A549 (cell line): Measurements from ENCODE around the gene RAB8B. TPM values are rescaled to one million over a fixed set of nuclear protein-coding genes. Genes with fewer than 3 reads are reported as not detected.

Experiments
- ATAC-seq, 2 experiments: fragments of 200-7000 bp in 1 of 2; fragments of >200 bp in 1 of 2; cut with Nextera tagmentation in 1 of 2; cut with Tn5 transposase in 1 of 2; 3 replicates each; pipeline versions ENCODE4 v1.8.0 to v1.9.1; 2018 to 2020; ENCODE audit warnings: mild to moderate bottlenecking in 1 of 2, moderate library complexity in 1 of 2
- CTCF ChIA-PET: fragments of 300-600 bp; sonication (Branson Sonifier 250); formaldehyde crosslinking; extraction: SDS; loops from one replicate; lab custom pipeline; 2021; ENCODE audit warnings: antibody characterized with exemption, inconsistent platforms; lab: Yijun Ruan, JAX
- POLR2A ChIA-PET: fragments of 350-600 bp; formaldehyde crosslinking; extraction: SDS; loops from one replicate; lab custom pipeline; 2021; ENCODE audit warnings: antibody characterized with exemption, inconsistent platforms; lab: Yijun Ruan, JAX
- DNase-seq, 2 experiments: peaks; one replicate each; pipeline versions ENCODE4 v3.0.0 to v3.0.0-alpha.2; 2011 to 2016; ENCODE audit warnings: low read depth in 1 of 2, low spot score in 1 of 2
- FAIRE-seq: peaks from 2 replicates; lab custom pipeline; 2011; peaks lifted over from hg19 to GRCh38; lab: Jason Lieb, UNC
- H3K27ac ChIP-seq, 2 experiments: fragments of >200 bp; sonication (Bioruptor Twin); formaldehyde crosslinking; 3 replicates each; pipeline ENCODE4 v1.5.1; 2016 to 2017
- H3K4me1 ChIP-seq: fragments of >200 bp; sonication (Bioruptor Twin); formaldehyde crosslinking; 3 replicates; pipeline ENCODE4 v1.6.1; 2016
- H3K4me2 ChIP-seq: fragments of >200 bp; sonication (Bioruptor Twin); formaldehyde crosslinking; 3 replicates; pipeline ENCODE4 v1.6.1; 2016
- H3K4me3 ChIP-seq: fragments of >200 bp; sonication (Bioruptor Twin); formaldehyde crosslinking; 3 replicates; pipeline ENCODE4 v1.5.1; 2016
- H3K9me3 ChIP-seq: fragments of >200 bp; sonication (Bioruptor Twin); formaldehyde crosslinking; 3 replicates; pipeline ENCODE4 v1.6.1; 2016
- CBX8 ChIP-seq: fragments of 200-600 bp; sonication (generic); IDR thresholded peaks from 2 replicates; pipeline ENCODE4 v1.6.1; 2016
- EHF ChIP-seq: fragments of 250-450 bp; sonication (Bioruptor Pico); IDR thresholded peaks from 2 replicates; pipeline ENCODE4 v1.5.0; 2020; ENCODE audit warnings: mild to moderate bottlenecking
- EP300 ChIP-seq, 2 experiments: fragments of >200 bp; sonication (Bioruptor Twin); formaldehyde crosslinking; IDR thresholded peaks; 2 replicates in 1 of 2; 3 replicates in 1 of 2; pipeline ENCODE4 v1.6.1; 2016 to 2017
- ESRRA ChIP-seq: fragments of 150-350 bp; IDR thresholded peaks from 2 replicates; pipeline ENCODE4 v1.6.1; 2014; ENCODE audit warnings: mild to moderate bottlenecking, low read length, borderline replicate concordance
- FOXS1 ChIP-seq: fragments of 250-450 bp; sonication (Bioruptor Pico); IDR thresholded peaks from 2 replicates; pipeline ENCODE4 v1.5.0; 2020; ENCODE audit warnings: mild to moderate bottlenecking, moderate library complexity
- HDAC2 ChIP-seq: fragments of 200-600 bp; sonication (generic); IDR thresholded peaks from 2 replicates; pipeline ENCODE4 v1.6.1; 2016
- HEYL ChIP-seq: fragments of 250-450 bp; sonication (Bioruptor Pico); IDR thresholded peaks from 2 replicates; pipeline ENCODE4 v1.8.0; 2021; ENCODE audit warnings: mild to moderate bottlenecking, moderate library complexity
- HOXA7 ChIP-seq: fragments of 250-450 bp; sonication (Bioruptor Pico); IDR thresholded peaks from 2 replicates; pipeline ENCODE4 v1.5.0; 2020; ENCODE audit warnings: mild to moderate bottlenecking, moderate library complexity
- HOXB13 ChIP-seq: fragments of 250-450 bp; sonication (Bioruptor Pico); IDR thresholded peaks from 2 replicates; pipeline ENCODE4 v1.5.0; 2020; ENCODE audit warnings: low read depth, mild to moderate bottlenecking, moderate library complexity
- JUNB ChIP-seq: fragments of >200 bp; sonication (Bioruptor Twin); formaldehyde crosslinking; IDR thresholded peaks from 2 replicates; pipeline ENCODE4 v1.6.1; 2016
- NFE2L2 ChIP-seq: fragments of 150-350 bp; conservative IDR thresholded peaks from 2 replicates; pipeline ENCODE4 v1.6.1; 2014; ENCODE audit warnings: low read length
- POLR2A ChIP-seq: IDR thresholded peaks from 2 replicates; pipeline ENCODE4 v1.6.1; 2012; ENCODE audit warnings: mild to moderate bottlenecking, low read length
- RAD21 ChIP-seq, 2 experiments: fragments of >200 bp in 1 of 2; sonication (Bioruptor Twin) in 1 of 2; formaldehyde crosslinking in 1 of 2; IDR thresholded peaks in 1 of 2; conservative IDR thresholded peaks in 1 of 2; 2 replicates in 1 of 2; 3 replicates in 1 of 2; pipeline ENCODE4 v1.6.1; 2012 to 2018; ENCODE audit warnings: inconsistent platforms in 1 of 2
- SMC3 ChIP-seq: fragments of >200 bp; sonication (Bioruptor Twin); formaldehyde crosslinking; IDR thresholded peaks from 3 replicates; pipeline ENCODE4 v1.6.1; 2018; ENCODE audit warnings: inconsistent platforms
- ZNF302 ChIP-seq: fragments of 250-450 bp; sonication (Bioruptor Pico); IDR thresholded peaks from 2 replicates; pipeline ENCODE4 v1.9.0; 2021; ENCODE audit warnings: inconsistent platforms, mild to moderate bottlenecking, moderate library complexity
- WGBS: methylation state at CpG from one replicate; pipeline ENCODE4 v1.1.6; 2017; ENCODE audit errors: missing lambda C conversion rate; 5-methylcytosine and 5-hydroxymethylcytosine counted together
- polyA plus RNA-seq, 4 experiments: library from polyadenylated mRNA; depleted of rRNA in 3 of 4; stranded (reverse); fragments of >200 nt; fragmentation: RNase III in 1 of 4; extraction: RNeasy Plus Mini Kit Qiagen cat#74134 plus additional on column Dnase treatment in 1 of 4; gene quantifications; 2 replicates in 3 of 4; 3 replicates in 1 of 4; pipeline ENCODE4 v1.2.3, GENCODE V29; 2011 to 2017
- TF ChIP-seq, protein P1 (sequence below): IDR thresholded peaks from 2 replicates; pipeline ENCODE4 v1.6.1; 2012; ENCODE audit warnings: low read depth, borderline replicate concordance
- TF ChIP-seq, protein P2 (sequence below): fragments of >200 bp; sonication (Bioruptor Twin); formaldehyde crosslinking; IDR thresholded peaks from 2 replicates; pipeline ENCODE4 v1.6.1; 2016
- TF ChIP-seq, protein P3 (sequence below): fragments of >200 bp; sonication (Bioruptor Twin); formaldehyde crosslinking; IDR thresholded peaks from 3 replicates; pipeline ENCODE4 v1.6.1; 2016
- TF ChIP-seq, protein P4 (sequence below): fragments of 250-450 bp; sonication (Bioruptor Pico); IDR thresholded peaks from 2 replicates; pipeline ENCODE4 v1.5.0; 2021; ENCODE audit warnings: mild to moderate bottlenecking, moderate library complexity, borderline replicate concordance
- TF ChIP-seq, protein P5 (sequence below): fragments of 250-450 bp; sonication (Bioruptor Pico); IDR thresholded peaks from 2 replicates; pipeline ENCODE4 v1.5.0; 2020; ENCODE audit warnings: low read depth, mild to moderate bottlenecking, moderate library complexity

The RAB8B gene
- polyA plus RNA-seq, 2 of the 4 experiments (the other 2 are of a cell fraction) = 21.5 to 41.4 TPM

DNA sequence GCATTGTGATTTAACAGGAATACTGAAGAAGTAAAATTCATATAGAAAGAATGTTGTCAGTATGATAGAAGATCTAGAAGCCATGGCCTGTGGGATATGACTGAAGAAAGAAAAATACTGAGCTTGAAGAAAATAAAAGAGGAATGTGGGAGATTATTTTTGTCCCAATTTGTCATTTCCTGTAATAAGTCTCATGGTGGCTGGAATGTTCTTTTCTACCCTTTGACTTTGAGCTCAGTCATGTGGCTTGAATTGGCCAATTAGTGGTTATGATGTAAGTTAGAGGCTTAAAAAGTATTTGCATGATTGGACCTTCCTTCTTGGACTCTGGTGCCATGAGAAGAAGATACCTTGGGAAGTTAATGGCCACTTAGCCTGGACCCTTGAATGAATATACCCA lies 102.1 kb downstream of the RAB8B start:
- ATAC-seq (no peak), DNase-seq (peak in 1 of 2 experiments; percentile 17), FAIRE-seq (no peak)
- Histone ChIP-seq H3K4me1 (peaks cover 9% of the 10 kb centered on the region; the same call in 2 of the 3 replicates), H3K9me3 (no peaks in the 10 kb centered on the region), H3K4me2 (no peak overlapping the region), H3K4me3 (no peak overlapping the region), H3K27ac (no peak overlapping the region)
- ChIA-PET CTCF (interaction anchor here (0.7 to 12.5 kb wide), 27 partner anchors 8 to 776 kb away, joined by 3 to 163 read pairs (median 4); partner anchors contain the start of gene APH1B), POLR2A (interaction anchor here (1.0 kb wide), 1 partner anchor 104 kb away, joined by 3 read pairs; no protein-coding TSS in a partner anchor)
- no peak for TF ChIP-seq HOXB13
- TF ChIP-seq, protein P1, sequence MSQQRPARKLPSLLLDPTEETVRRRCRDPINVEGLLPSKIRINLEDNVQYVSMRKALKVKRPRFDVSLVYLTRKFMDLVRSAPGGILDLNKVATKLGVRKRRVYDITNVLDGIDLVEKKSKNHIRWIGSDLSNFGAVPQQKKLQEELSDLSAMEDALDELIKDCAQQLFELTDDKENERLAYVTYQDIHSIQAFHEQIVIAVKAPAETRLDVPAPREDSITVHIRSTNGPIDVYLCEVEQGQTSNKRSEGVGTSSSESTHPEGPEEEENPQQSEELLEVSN = no peak
- TF ChIP-seq RAD21 (conservative IDR thresholded peaks at IDR 0.05 in 1 of 2, IDR thresholded peaks at IDR 0.05 in 1 of 2) = no peak
- TF ChIP-seq POLR2A = no peak
- no peak for TF ChIP-seq HDAC2
- TF ChIP-seq EHF (CRISPR knock-in tag) = no peak
- TF ChIP-seq ESRRA = no peak
- TF ChIP-seq ZNF302 (CRISPR knock-in tag) = no peak

DNA sequence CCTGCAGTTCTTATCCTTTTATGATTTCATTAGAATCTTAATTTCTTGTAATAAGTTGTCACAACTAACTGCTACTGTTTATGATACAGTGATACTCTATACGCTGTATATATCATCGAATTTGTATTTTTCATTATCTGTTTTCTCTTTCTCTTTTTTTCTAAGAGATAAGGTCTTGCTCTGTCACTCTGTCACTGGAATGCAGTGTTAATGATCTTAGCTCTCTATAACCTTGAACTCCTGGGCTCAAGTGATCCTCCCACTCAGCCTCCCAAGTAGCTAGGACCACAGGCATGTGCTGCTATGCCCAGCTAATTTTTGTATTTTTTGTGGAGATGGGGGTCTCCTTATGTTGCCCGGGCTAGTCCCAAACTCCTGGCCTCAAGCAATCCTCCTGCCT lies 102.8 kb downstream of the RAB8B start:
- H3K4me1 ChIP-seq = peaks cover 9% of the 10 kb centered on the region; the same call in 2 of the 3 replicates
- peak; percentile 74 for FAIRE-seq
- TF ChIP-seq, protein P2, sequence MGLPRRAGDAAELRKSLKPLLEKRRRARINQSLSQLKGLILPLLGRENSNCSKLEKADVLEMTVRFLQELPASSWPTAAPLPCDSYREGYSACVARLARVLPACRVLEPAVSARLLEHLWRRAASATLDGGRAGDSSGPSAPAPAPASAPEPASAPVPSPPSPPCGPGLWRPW = no peak
- TF ChIP-seq JUNB = no peak
- no peak for TF ChIP-seq POLR2A
- TF ChIP-seq, protein P3, sequence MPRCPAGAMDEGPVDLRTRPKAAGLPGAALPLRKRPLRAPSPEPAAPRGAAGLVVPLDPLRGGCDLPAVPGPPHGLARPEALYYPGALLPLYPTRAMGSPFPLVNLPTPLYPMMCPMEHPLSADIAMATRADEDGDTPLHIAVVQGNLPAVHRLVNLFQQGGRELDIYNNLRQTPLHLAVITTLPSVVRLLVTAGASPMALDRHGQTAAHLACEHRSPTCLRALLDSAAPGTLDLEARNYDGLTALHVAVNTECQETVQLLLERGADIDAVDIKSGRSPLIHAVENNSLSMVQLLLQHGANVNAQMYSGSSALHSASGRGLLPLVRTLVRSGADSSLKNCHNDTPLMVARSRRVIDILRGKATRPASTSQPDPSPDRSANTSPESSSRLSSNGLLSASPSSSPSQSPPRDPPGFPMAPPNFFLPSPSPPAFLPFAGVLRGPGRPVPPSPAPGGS = no peak
- TF ChIP-seq CBX8 = no peak
- TF ChIP-seq HEYL (CRISPR knock-in tag) = no peak
- no peak for TF ChIP-seq SMC3
- no peak for TF ChIP-seq FOXS1 (CRISPR knock-in tag)
- TF ChIP-seq NFE2L2 = no peak
- TF ChIP-seq, protein P4, sequence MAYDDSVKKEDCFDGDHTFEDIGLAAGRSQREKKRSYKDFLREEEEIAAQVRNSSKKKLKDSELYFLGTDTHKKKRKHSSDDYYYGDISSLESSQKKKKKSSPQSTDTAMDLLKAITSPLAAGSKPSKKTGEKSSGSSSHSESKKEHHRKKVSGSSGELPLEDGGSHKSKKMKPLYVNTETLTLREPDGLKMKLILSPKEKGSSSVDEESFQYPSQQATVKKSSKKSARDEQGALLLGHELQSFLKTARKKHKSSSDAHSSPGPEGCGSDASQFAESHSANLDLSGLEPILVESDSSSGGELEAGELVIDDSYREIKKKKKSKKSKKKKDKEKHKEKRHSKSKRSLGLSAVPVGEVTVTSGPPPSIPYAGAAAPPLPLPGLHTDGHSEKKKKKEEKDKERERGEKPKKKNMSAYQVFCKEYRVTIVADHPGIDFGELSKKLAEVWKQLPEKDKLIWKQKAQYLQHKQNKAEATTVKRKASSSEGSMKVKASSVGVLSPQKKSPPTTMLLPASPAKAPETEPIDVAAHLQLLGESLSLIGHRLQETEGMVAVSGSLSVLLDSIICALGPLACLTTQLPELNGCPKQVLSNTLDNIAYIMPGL = no peak
- no peak for TF ChIP-seq ZNF302 (CRISPR knock-in tag)
- TF ChIP-seq, protein P5, sequence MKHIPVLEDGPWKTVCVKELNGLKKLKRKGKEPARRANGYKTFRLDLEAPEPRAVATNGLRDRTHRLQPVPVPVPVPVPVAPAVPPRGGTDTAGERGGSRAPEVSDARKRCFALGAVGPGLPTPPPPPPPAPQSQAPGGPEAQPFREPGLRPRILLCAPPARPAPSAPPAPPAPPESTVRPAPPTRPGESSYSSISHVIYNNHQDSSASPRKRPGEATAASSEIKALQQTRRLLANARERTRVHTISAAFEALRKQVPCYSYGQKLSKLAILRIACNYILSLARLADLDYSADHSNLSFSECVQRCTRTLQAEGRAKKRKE (CRISPR knock-in tag) = no peak
- no peak for TF ChIP-seq EP300 (IDR thresholded peaks at IDR 0.05)
- TF ChIP-seq HOXA7 (CRISPR knock-in tag) = no peak
- TF ChIP-seq, protein P1 = no peak
- TF ChIP-seq, all 56 proteins: peak for 0
- ATAC-seq = no peak
- Histone ChIP-seq H3K4me3 (no peak overlapping the region), H3K27ac (no peak overlapping the region), H3K4me2 (no peak overlapping the region), H3K9me3 (no peaks in the 10 kb centered on the region)
- no peak for DNase-seq
- 83% methylated on average over 3 of the region's 3 CpGs for WGBS
- CTCF ChIA-PET = interaction anchor here (0.6 to 12.5 kb wide), 17 partner anchors 9 to 775 kb away, joined by 3 to 163 read pairs (median 4); partner anchors contain the start of gene RPS27L
- POLR2A ChIA-PET = interaction anchor here (0.5 kb wide), 1 partner anchor 102 kb away, joined by 3 read pairs; no protein-coding TSS in a partner anchor
